Measurements from ENCODE around the gene DEFB110.

DEFB110 gene

GRCh38 chr6:50021894-50022293, at the start of gene DEFB110:
DEFB110 (minus strand) TSS chr6:50021994; CDS start chr6:50021935, 59 bp downstream.
- DNase-seq, result no peak

GRCh38 chr6:50070101-50070500, 48.3 kb upstream of the DEFB110 start:
- no peak for DNase-seq

DNA sequence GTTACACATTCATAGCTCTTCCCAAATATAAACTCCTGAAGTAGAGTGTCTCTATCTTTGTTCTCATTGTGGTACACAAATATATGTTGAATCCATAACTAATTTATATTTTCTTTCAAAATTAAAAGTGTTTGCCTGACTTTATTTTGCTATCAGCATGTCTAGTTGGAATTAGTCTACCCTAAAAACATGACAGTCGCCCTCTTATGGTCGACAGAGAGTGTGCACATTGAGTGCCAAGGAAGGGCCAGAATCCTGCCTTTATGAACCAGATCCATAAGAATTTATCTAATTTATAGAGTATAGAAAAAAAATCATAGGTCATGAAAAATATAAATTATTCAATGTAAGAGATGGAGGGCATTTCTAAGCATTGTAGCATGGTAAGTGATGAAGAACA, 40.3 kb upstream of the DEFB110 start:
- peak; percentile 8 for DNase-seq

- no peak for DNase-seq
These were observed 34.4 kb upstream of the DEFB110 start for GRCh38 chr6:50056242-50056641.

DNA sequence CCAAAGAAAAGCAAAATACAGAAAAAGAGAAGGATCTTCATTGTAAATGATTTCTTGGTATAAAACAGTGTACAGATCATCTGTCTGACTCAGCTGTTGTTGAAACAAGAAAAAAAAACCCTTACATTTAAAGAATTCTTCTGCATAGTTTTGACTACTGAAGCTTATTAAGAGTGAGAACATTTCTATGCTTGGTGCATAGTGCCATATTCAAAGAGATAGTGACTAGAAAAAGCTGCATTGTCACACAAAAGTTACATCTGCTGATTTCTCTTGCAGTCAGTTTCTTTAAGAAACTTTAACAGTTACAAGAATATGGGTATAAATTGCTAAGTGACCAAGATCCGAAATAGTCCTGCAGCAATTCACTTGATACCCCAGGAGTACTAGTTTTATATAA, 28.0 kb upstream of the DEFB110 start, which contains the start of gene DEFB112:
Gene DEFB112, minus strand, starts transcription at position 101 of the 400 bp plus-strand sequence. Its CDS starts 60 bp downstream, at position 41.
- DNase-seq, result no peak

GRCh38 chr6:50047026-50047425, 25.2 kb upstream of the DEFB110 start:
- no peak for DNase-seq

DNA sequence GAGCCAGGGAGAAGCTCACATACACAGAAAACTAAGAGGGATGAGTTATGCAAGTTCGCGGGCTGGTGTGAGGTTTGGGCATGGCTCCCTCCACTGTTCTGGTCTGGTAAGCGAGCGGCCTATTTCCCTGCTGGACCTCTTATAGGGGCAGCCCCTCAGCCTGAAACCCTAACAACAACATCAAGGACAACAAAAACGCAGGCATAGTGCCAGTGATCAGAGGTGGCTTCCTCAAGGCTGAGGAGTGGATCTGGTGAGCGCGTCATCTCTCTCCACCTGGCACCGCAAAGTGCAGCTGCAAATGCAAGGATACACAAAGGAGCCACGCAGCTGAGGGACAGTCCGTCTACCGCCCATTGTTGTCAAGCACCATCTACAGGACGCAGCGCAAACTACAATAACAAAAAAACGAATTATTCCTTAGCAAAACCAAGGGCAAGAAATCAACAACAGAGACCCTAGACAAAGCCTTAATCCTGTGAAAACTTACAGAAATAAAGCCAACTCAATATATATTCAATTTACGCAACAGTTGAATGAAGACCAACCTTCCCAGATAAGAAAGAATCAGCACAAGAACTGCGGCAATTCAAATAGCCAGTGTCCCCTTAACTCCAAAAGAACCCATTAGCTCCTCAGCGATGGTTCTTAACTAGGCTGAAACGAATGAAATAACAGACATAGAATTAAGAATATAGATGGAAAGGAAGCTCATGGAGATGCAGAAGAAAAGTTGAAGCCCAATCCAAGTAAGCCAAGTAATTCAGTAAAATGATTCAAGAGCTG, 9.2 kb upstream of the DEFB110 start:
- peak; percentile 3 for DNase-seq

- no peak for DNase-seq
These were observed 8.6 kb upstream of the DEFB110 start for GRCh38 chr6:50030350-50030749.

DNA sequence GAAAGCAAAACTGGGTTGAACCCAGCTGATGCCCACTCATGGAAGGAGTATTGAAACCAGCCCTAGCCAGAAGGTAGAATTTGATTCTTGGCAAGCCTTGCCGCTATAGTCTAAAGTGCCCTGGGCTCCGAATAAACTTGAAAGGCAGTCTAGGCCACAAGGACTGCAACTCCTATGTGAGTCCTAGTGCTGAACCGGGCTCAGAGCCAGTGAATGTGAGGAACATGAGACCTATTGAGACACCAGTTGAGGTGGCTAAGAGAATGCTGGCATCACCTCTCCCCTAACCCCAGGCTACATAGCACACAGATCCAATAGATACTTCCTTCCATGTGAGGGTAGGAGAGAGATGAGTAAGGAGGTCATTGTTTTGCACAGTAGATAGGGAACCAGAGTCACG, 3.5 kb upstream of the DEFB110 start:
- no peak for DNase-seq

- peak; percentile 12 for DNase-seq
These were observed 14.0 kb downstream of the DEFB110 start for GRCh38 chr6:50007819-50008218.

- DNase-seq, result no peak
These were observed 18.7 kb downstream of the DEFB110 start for GRCh38 chr6:50003139-50003538.

- DNase-seq, result no peak
These were observed 26.5 kb downstream of the DEFB110 start for GRCh38 chr6:49995278-49995677.

- DNase-seq, result no peak
These were observed 32.9 kb downstream of the DEFB110 start for GRCh38 chr6:49988900-49989299.

- DNase-seq, result no peak
These were observed 34.0 kb downstream of the DEFB110 start for GRCh38 chr6:49987749-49988148.

DNA sequence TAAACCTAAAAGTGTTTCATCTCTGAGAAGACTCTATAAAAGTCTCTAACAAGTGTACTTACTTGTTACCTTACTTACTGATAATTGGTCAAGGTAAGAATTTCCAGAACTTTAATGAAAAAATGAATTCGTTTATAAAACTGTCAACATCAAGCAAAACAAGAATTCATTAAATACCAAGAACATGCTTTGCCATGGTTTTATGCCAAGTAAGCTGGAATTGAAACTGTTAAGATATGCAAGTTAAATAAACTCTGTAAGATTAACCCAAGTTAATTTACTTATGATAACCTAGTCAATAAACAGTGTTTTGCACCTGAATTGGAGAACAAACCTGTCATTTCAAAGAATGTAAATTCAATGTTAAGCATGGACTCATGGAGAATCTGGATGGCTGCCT, 35.2 kb downstream of the DEFB110 start:
- no peak for DNase-seq

- DNase-seq, result no peak
These were observed 39.7 kb downstream of the DEFB110 start for GRCh38 chr6:49982046-49982445.

- DNase-seq, result no peak
These were observed 40.9 kb downstream of the DEFB110 start for GRCh38 chr6:49980898-49981297.

DNA sequence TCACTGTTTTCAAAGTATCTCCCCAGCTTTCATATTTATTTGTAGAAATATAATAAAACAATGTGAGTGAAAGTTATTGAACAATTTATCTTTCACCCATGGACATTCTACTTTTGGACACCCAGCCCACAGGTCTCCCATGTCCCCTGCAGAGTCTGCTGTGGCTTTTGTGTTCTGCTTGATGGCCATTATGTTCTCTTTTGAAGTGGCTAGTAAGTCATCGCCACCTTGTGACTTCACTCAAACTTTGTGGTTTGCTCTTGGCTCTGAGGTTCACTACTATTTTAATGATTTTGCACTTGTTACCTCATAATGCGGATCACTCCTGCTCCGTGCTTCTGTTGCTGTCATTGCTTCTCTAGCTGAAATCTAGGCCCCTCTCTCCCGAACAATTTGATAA, 42.2 kb downstream of the DEFB110 start:
- DNase-seq, result no peak

GRCh38 chr6:49978332-49979226, 43.2 kb downstream of the DEFB110 start:
- DNase-seq, result no peak

- no peak for DNase-seq
These were observed 52.2 kb downstream of the DEFB110 start, which contains the start of gene DEFB113 for GRCh38 chr6:49969605-49970004. DEFB113 (minus strand) TSS chr6:49969625; CDS start chr6:49969625, 0 bp downstream.

Data from EL (cell line).